Activated T-cell treated with anti-CD3 and anti-CD28 coated beads, Interleukin-2, amount 50 U/mL, for 24 hours (primary cell): ENCODE results near the gene CPEB1.
"Not testable (repeated sequence)": the region's sequence is repeated elsewhere in the genome, so short reads cannot be mapped to it uniquely, and the experiment has no call there.

Experiments
- DNase-seq: peaks from one replicate; pipeline ENCODE4 v3.0.0-alpha.2; 2020
- H3K27ac Mint-ChIP-seq: 2 replicates; pipeline ENCODE4 v1.8.0; 2020; ENCODE audit warnings: mild to moderate bottlenecking, mixed read lengths
- H3K27me3 Mint-ChIP-seq: 2 replicates; pipeline ENCODE4 v1.8.0; 2020; ENCODE audit warnings: mixed read lengths
- H3K36me3 Mint-ChIP-seq: 2 replicates; pipeline ENCODE4 v1.8.0; 2020; ENCODE audit warnings: low read depth, mixed read lengths
- H3K4me1 Mint-ChIP-seq: 2 replicates; pipeline ENCODE4 v1.8.0; 2020; ENCODE audit warnings: low read depth, mixed read lengths
- H3K4me3 Mint-ChIP-seq: 2 replicates; pipeline ENCODE4 v1.8.0; 2020; ENCODE audit warnings: mild to moderate bottlenecking, moderate library complexity, mixed read lengths
- H3K9me3 Mint-ChIP-seq: 2 replicates; pipeline ENCODE4 v1.8.0; 2020; ENCODE audit warnings: mixed read lengths

The CPEB1 gene

GRCh38 chr15:82507087-82507486 is 140.1 kb downstream of the CPEB1 start:
- not testable (repeated sequence) for H3K4me1 Mint-ChIP-seq, DNase-seq, H3K27me3 Mint-ChIP-seq, H3K9me3 Mint-ChIP-seq, H3K27ac Mint-ChIP-seq, H3K36me3 Mint-ChIP-seq, H3K4me3 Mint-ChIP-seq

GRCh38 chr15:82505842-82506241 is 141.3 kb downstream of the CPEB1 start:
- not testable (repeated sequence) for DNase-seq, H3K36me3 Mint-ChIP-seq, H3K27ac Mint-ChIP-seq, H3K4me3 Mint-ChIP-seq, H3K9me3 Mint-ChIP-seq, H3K4me1 Mint-ChIP-seq, H3K27me3 Mint-ChIP-seq

- not testable (repeated sequence) for DNase-seq, H3K27me3 Mint-ChIP-seq, H3K9me3 Mint-ChIP-seq, H3K27ac Mint-ChIP-seq, H3K36me3 Mint-ChIP-seq, H3K4me3 Mint-ChIP-seq, H3K4me1 Mint-ChIP-seq
Measured at GRCh38 chr15:82504074-82504473, 143.1 kb downstream of the CPEB1 start.

- not testable (repeated sequence) for H3K4me3 Mint-ChIP-seq, H3K36me3 Mint-ChIP-seq, H3K27ac Mint-ChIP-seq, H3K4me1 Mint-ChIP-seq, H3K27me3 Mint-ChIP-seq, H3K9me3 Mint-ChIP-seq, DNase-seq
Measured at GRCh38 chr15:82502700-82503339, 144.3 kb downstream of the CPEB1 start.

- H3K9me3 Mint-ChIP-seq, H3K27me3 Mint-ChIP-seq, H3K4me1 Mint-ChIP-seq, H3K27ac Mint-ChIP-seq, H3K36me3 Mint-ChIP-seq, H3K4me3 Mint-ChIP-seq, DNase-seq: not testable (repeated sequence)
Measured at GRCh38 chr15:82500772-82501171, 146.4 kb downstream of the CPEB1 start.

- not testable (repeated sequence) for DNase-seq, H3K9me3 Mint-ChIP-seq, H3K4me1 Mint-ChIP-seq, H3K36me3 Mint-ChIP-seq, H3K27ac Mint-ChIP-seq, H3K4me3 Mint-ChIP-seq, H3K27me3 Mint-ChIP-seq
Measured at GRCh38 chr15:82497978-82498377, 149.2 kb downstream of the CPEB1 start.
